SK-N-SH (cell line): ENCODE data around the gene GLT6D1.

Experiments used
- CTCF ChIP-seq: fragments of 200-600 bp; sonication (generic); IDR thresholded peaks from 2 replicates; pipeline ENCODE4 v1.6.1; 2017; ENCODE audit warnings: antibody characterized with exemption, mild to moderate bottlenecking, moderate library complexity
- FOSL2 ChIP-seq: IDR thresholded peaks from 2 replicates; pipeline ENCODE4 v1.4.0; 2012; ENCODE audit warnings: low read depth, mild to moderate bottlenecking, moderate library complexity, borderline replicate concordance
- RAD21 ChIP-seq: IDR thresholded peaks from 2 replicates; pipeline ENCODE4 v1.6.1; 2012; ENCODE audit warnings: mild to moderate bottlenecking, low read length
- TAF1 ChIP-seq: IDR thresholded peaks from 2 replicates; pipeline ENCODE4 v1.6.1; 2012; ENCODE audit warnings: low read depth, mild to moderate bottlenecking, low read length, moderate library complexity, borderline replicate concordance
- YY1 ChIP-seq: IDR thresholded peaks from 2 replicates; pipeline ENCODE4 v1.4.0; 2012; ENCODE audit warnings: low read depth, mild to moderate bottlenecking

GRCh38 chr9:135588371-135588770 is 51.0 kb downstream of the GLT6D1 start:
- TF ChIP-seq FOSL2 (no peak), YY1 (no peak), RAD21 (no peak), TAF1 (no peak), CTCF (no peak)
